Measurements from ENCODE around the gene CFAP210.

GRCh38 chr2:169705927-169706326, 11.7 kb upstream of the CFAP210 start:
- TF ChIP-seq ZBTB8A (tag by site-specific recombination; IDR thresholded peaks at IDR 0.05), result no peak
- TF ChIP-seq ATF2 (tag by site-specific recombination; IDR thresholded peaks at IDR 0.05; ENCODE audit: low read depth), result no peak
- TF ChIP-seq YY1 (tag by site-specific recombination; IDR thresholded peaks at IDR 0.05), result no peak
- no peak for TF ChIP-seq CTCF (tag by site-specific recombination; IDR thresholded peaks at IDR 0.05)
- no peak for TF ChIP-seq REST (tag by site-specific recombination; IDR thresholded peaks at IDR 0.05)

Measured in HEK293 (cell line).